H9 (cell line): ENCODE data around the gene MCF2L. TPM values are rescaled to one million over a fixed set of nuclear protein-coding genes. Genes with fewer than 3 reads are reported as not detected.
A peak's percentile ranks its signal among the peaks of the same experiment; 100 is the strongest.

Source experiments
- DNase-seq: peaks from one replicate; pipeline ENCODE4 v3.0.0-alpha.2; 2017
- H2AFZ ChIP-seq: one replicate; pipeline ENCODE4 v1.6.1; 2013; ENCODE audit warnings: mild to moderate bottlenecking, low read length, control low read depth, moderate library complexity
- H2AK5ac ChIP-seq: 2 replicates; pipeline ENCODE4 v1.6.1; 2013; ENCODE audit warnings: low read length, control low read depth, mixed read lengths; ENCODE audit not compliant: insufficient read length
- H2BK120ac ChIP-seq: one replicate; pipeline ENCODE4 v1.6.1; 2013; ENCODE audit warnings: low read depth, mild to moderate bottlenecking, low read length, control low read depth, inconsistent platforms; ENCODE audit not compliant: poor library complexity, severe bottlenecking
- H2BK12ac ChIP-seq: 2 replicates; pipeline ENCODE4 v1.6.1; 2013; ENCODE audit warnings: low read length, control low read depth, mixed read lengths, low read depth; ENCODE audit not compliant: insufficient read length
- H2BK15ac ChIP-seq: 2 replicates; pipeline ENCODE4 v1.6.1; 2013; ENCODE audit warnings: low read depth, low read length, control low read depth
- H2BK20ac ChIP-seq: one replicate; pipeline ENCODE4 v1.6.1; 2013; ENCODE audit warnings: low read depth, mild to moderate bottlenecking, low read length, control low read depth, inconsistent platforms; ENCODE audit not compliant: poor library complexity, severe bottlenecking
- H2BK5ac ChIP-seq: 2 replicates; pipeline ENCODE4 v1.6.1; 2013; ENCODE audit warnings: low read length, control low read depth, mixed read lengths; ENCODE audit not compliant: insufficient read length
- H3K14ac ChIP-seq: 2 replicates; pipeline ENCODE4 v1.6.1; 2013; ENCODE audit warnings: low read length, control low read depth; ENCODE audit not compliant: insufficient read depth
- H3K18ac ChIP-seq: 2 replicates; pipeline ENCODE4 v1.6.1; 2013; ENCODE audit warnings: low read depth, mild to moderate bottlenecking, mixed read lengths, low read length, control low read depth; ENCODE audit not compliant: insufficient read length
- H3K23ac ChIP-seq: 2 replicates; pipeline ENCODE4 v1.6.1; 2013; ENCODE audit warnings: low read length, control low read depth, mixed read lengths, low read depth; ENCODE audit not compliant: insufficient read length
- H3K23me2 ChIP-seq: 2 replicates; pipeline ENCODE4 v1.6.1; 2013; ENCODE audit warnings: low read depth, mild to moderate bottlenecking, mixed read lengths, low read length, control low read depth; ENCODE audit not compliant: insufficient read length, poor library complexity, severe bottlenecking
- H3K27ac ChIP-seq: 2 replicates; pipeline ENCODE4 v1.5.1; 2013; ENCODE audit warnings: low read length, control low read depth, mixed read lengths, low read depth; ENCODE audit not compliant: insufficient read length
- H3K27me3 ChIP-seq: 2 replicates; pipeline ENCODE4 v1.6.1; 2013; ENCODE audit warnings: low read length, control low read depth, inconsistent platforms; ENCODE audit not compliant: insufficient read depth
- H3K4ac ChIP-seq: 2 replicates; pipeline ENCODE4 v1.6.1; 2013; ENCODE audit warnings: low read depth, mild to moderate bottlenecking, control low read depth, inconsistent platforms, low read length, moderate library complexity
- H3K4me1 ChIP-seq: 2 replicates; pipeline ENCODE4 v1.6.1; 2013; ENCODE audit warnings: low read length, control low read depth, inconsistent platforms; ENCODE audit not compliant: insufficient read depth
- H3K4me2 ChIP-seq: 2 replicates; pipeline ENCODE4 v1.6.1; 2013; ENCODE audit warnings: low read length, control low read depth, mixed read lengths; ENCODE audit not compliant: insufficient read length, insufficient read depth
- H3K56ac ChIP-seq: 2 replicates; pipeline ENCODE4 v1.6.1; 2013; ENCODE audit warnings: low read depth, mild to moderate bottlenecking, mixed read lengths, low read length, control low read depth; ENCODE audit not compliant: insufficient read length
- H3K79me1 ChIP-seq: 2 replicates; pipeline ENCODE4 v1.6.1; 2013; ENCODE audit warnings: low read depth, mild to moderate bottlenecking, moderate library complexity, low read length, control low read depth, inconsistent platforms; ENCODE audit not compliant: insufficient read depth, poor library complexity, severe bottlenecking
- H3K79me2 ChIP-seq: 2 replicates; pipeline ENCODE4 v1.6.1; 2013; ENCODE audit warnings: low read length, control low read depth, inconsistent platforms; ENCODE audit not compliant: insufficient read depth
- H3K9ac ChIP-seq: 2 replicates; pipeline ENCODE4 v1.6.1; 2013; ENCODE audit warnings: low read length, control low read depth, mixed read lengths; ENCODE audit not compliant: insufficient read length; ENCODE audit errors: extremely low read depth
- H3K9me3 ChIP-seq: one replicate; pipeline ENCODE4 v1.6.1; 2013; ENCODE audit warnings: low read depth, low read length, inconsistent platforms; ENCODE audit not compliant: control insufficient read depth
- H3T11ph ChIP-seq: one replicate; pipeline ENCODE4 v1.6.1; 2013; ENCODE audit warnings: mild to moderate bottlenecking, low read length, control low read depth, inconsistent platforms
- H4K20me1 ChIP-seq: one replicate; pipeline ENCODE4 v1.6.1; 2013; ENCODE audit not compliant: control insufficient read depth, insufficient read length, insufficient read depth
- H4K5ac ChIP-seq: 2 replicates; pipeline ENCODE4 v1.6.1; 2013; ENCODE audit warnings: low read depth, mild to moderate bottlenecking, mixed read lengths, low read length, control low read depth; ENCODE audit not compliant: insufficient read length
- H4K8ac ChIP-seq: replicated peaks from 2 replicates; pipeline ENCODE4 v1.6.1; 2013; ENCODE audit warnings: low read length, control low read depth, mixed read lengths, low read depth; ENCODE audit not compliant: insufficient read length
- H4K91ac ChIP-seq: 2 replicates; pipeline ENCODE4 v1.6.1; 2013; ENCODE audit warnings: low read depth, mild to moderate bottlenecking, moderate library complexity, mixed read lengths, low read length, control low read depth; ENCODE audit not compliant: insufficient read length
- H3K27ac Mint-ChIP-seq, 3 experiments: 2 replicates in 2 of 3; 3 replicates in 1 of 3; pipeline ENCODE4 v1.8.0; 2020 to 2021; ENCODE audit warnings: mixed read lengths in 3 of 3, mild to moderate bottlenecking in 1 of 3, moderate library complexity in 1 of 3
- H3K27me3 Mint-ChIP-seq: 2 replicates; pipeline ENCODE4 v1.8.0; 2021; ENCODE audit warnings: low read depth, mild to moderate bottlenecking, moderate library complexity, mixed read lengths
- H3K36me3 Mint-ChIP-seq, 3 experiments: 2 replicates in 2 of 3; 3 replicates in 1 of 3; pipeline ENCODE4 v1.8.0; 2020 to 2021; ENCODE audit warnings: low read depth in 3 of 3, mixed read lengths in 3 of 3; ENCODE audit not compliant: insufficient read depth in 1 of 3
- H3K4me1 Mint-ChIP-seq, 2 experiments: 2 replicates each; pipeline ENCODE4 v1.8.0; 2020; ENCODE audit warnings: mixed read lengths in 2 of 2
- H3K4me3 Mint-ChIP-seq, 2 experiments: 2 replicates in 1 of 2; 3 replicates in 1 of 2; pipeline ENCODE4 v1.8.0; 2020 to 2021; ENCODE audit warnings: mild to moderate bottlenecking in 2 of 2, mixed read lengths in 2 of 2, moderate library complexity in 1 of 2
- H3K9me3 Mint-ChIP-seq, 2 experiments: 2 replicates in 1 of 2; 3 replicates in 1 of 2; pipeline ENCODE4 v1.8.0; 2020; ENCODE audit warnings: mild to moderate bottlenecking in 2 of 2, mixed read lengths in 2 of 2, moderate library complexity in 1 of 2
- WGBS: extraction: QIAGEN DNeasy Blood & Tissue Kit; methylation state at CpG from one replicate; pipeline ENCODE4 v1.1.7; 2013; ENCODE audit warnings: missing lambda C conversion rate, low lambda C conversion rate, mixed read lengths; ENCODE audit not compliant: insufficient read length; ENCODE audit errors: extremely low coverage; 5-methylcytosine and 5-hydroxymethylcytosine counted together
- total RNA-seq: library from RNA; stranded (reverse); gene quantifications from 2 replicates; pipeline ENCODE4 v1.2.1, GENCODE V29; 2021
- TF ChIP-seq, protein P1 (sequence below): fragments of 200-600 bp; sonication (generic); conservative IDR thresholded peaks from 3 replicates; pipeline ENCODE4 v1.8.0; 2021; ENCODE audit warnings: antibody characterized with exemption, mild to moderate bottlenecking

The MCF2L gene
- total RNA-seq, 1 experiment from 2014 or later, result 18.5 TPM

DNA sequence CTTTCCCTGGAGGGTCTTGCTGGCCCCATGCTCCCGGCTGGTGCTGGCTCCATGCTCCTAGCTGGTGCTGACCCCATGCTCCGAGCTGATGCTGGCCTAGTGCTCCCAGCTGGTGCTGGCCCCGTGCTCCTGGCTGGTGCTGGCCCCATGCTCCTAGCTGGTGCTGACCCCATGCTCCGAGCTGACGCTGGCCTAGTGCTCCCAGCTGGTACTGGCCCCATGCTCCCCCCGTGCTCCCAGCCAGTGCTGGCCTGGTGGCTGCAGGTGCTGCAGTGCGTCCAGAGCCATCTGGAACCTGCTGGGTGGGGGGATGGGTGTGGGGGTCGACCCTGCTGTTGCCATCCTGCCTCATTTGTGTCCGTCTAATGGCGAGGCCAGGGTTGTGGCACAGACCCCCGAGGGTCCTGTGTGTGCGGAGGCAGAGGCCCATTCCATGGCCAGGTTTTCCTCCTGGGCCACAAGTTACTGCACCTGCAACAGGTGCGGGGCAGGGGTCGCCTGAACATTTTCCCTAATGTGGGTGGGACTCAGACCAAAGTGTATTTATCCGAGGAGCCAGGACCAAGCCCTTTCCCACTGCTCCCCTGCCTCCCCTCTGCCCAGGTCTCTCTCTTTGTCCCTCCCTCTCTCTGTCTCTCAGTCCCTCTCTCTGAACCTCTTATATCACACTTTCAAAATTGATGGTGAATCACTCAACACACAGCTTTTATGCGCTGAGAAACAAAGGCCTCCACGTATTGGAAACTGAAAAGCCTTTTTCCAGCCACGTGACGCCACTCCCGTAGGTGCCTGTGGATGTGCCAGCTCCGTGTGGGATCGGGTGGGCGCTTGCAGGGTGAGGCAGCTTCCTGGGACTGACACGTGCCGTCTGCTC lies 45.1 kb downstream of the MCF2L start:
- H3K4ac ChIP-seq, result no peak overlapping the region
- Mint-ChIP-seq H3K27me3 (no peaks in the 10 kb centered on the region), H3K9me3 (peaks cover 7 to 14% of the 10 kb centered on the region in 2 experiments; a peak in 4 of 5 replicates), H3K4me1 (no peaks in the 10 kb centered on the region), H3K4me3 (no peak overlapping the region), H3K27ac (0 out of 7 replicates have a peak overlapping the region, but pooled peaks of 1 of the 3 experiments have one; percentile 8), H3K36me3 (peaks cover 4 to 19% (median 8%) of the 10 kb centered on the region in 3 experiments)
- no CpG with 5 or more reads among the region's 25 CpGs for WGBS
- no peak for DNase-seq
- H2AK5ac ChIP-seq, result no peak overlapping the region
- no peak overlapping the region for H3T11ph ChIP-seq
- H3K27me3 ChIP-seq, result no peaks in the 10 kb centered on the region
- TF ChIP-seq, protein P1, sequence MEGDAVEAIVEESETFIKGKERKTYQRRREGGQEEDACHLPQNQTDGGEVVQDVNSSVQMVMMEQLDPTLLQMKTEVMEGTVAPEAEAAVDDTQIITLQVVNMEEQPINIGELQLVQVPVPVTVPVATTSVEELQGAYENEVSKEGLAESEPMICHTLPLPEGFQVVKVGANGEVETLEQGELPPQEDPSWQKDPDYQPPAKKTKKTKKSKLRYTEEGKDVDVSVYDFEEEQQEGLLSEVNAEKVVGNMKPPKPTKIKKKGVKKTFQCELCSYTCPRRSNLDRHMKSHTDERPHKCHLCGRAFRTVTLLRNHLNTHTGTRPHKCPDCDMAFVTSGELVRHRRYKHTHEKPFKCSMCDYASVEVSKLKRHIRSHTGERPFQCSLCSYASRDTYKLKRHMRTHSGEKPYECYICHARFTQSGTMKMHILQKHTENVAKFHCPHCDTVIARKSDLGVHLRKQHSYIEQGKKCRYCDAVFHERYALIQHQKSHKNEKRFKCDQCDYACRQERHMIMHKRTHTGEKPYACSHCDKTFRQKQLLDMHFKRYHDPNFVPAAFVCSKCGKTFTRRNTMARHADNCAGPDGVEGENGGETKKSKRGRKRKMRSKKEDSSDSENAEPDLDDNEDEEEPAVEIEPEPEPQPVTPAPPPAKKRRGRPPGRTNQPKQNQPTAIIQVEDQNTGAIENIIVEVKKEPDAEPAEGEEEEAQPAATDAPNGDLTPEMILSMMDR, result no peak
- H3K27ac ChIP-seq, result no peak overlapping the region
- H4K5ac ChIP-seq, result no peak overlapping the region
- H2BK12ac ChIP-seq, result no peak overlapping the region
- no peak overlapping the region for H2BK120ac ChIP-seq
- H3K79me1 ChIP-seq, result no peaks in the 10 kb centered on the region
- no peak overlapping the region for H3K14ac ChIP-seq
- no peak overlapping the region for H2AFZ ChIP-seq
- H4K20me1 ChIP-seq, result no peaks in the 10 kb centered on the region
- no peak overlapping the region for H2BK15ac ChIP-seq
- H3K4me2 ChIP-seq, result no peak overlapping the region
- no peak overlapping the region for H2BK5ac ChIP-seq
- no peak overlapping the region for H3K9ac ChIP-seq
- no peaks in the 10 kb centered on the region for H3K79me2 ChIP-seq
- no peaks in the 10 kb centered on the region for H3K9me3 ChIP-seq
- no peak overlapping the region for H3K23ac ChIP-seq
- no peak overlapping the region for H4K91ac ChIP-seq
- no peaks in the 10 kb centered on the region for H3K23me2 ChIP-seq
- no peak overlapping the region for H4K8ac ChIP-seq
- H3K18ac ChIP-seq, result no peak overlapping the region
- H2BK20ac ChIP-seq, result no peak overlapping the region
- H3K56ac ChIP-seq, result no peak overlapping the region
- no peaks in the 10 kb centered on the region for H3K4me1 ChIP-seq
